Activated CD4-positive, CD25-positive, alpha-beta regulatory T cell treated with anti-CD3 and anti-CD28 coated beads, Interleukin-2, amount 50 U/mL, for 72 hours (primary cell): ENCODE results near the gene ANAPC4.

Source experiments
- DNase-seq: peaks from one replicate; pipeline ENCODE4 v3.0.0; 2021

ANAPC4 gene

DNA sequence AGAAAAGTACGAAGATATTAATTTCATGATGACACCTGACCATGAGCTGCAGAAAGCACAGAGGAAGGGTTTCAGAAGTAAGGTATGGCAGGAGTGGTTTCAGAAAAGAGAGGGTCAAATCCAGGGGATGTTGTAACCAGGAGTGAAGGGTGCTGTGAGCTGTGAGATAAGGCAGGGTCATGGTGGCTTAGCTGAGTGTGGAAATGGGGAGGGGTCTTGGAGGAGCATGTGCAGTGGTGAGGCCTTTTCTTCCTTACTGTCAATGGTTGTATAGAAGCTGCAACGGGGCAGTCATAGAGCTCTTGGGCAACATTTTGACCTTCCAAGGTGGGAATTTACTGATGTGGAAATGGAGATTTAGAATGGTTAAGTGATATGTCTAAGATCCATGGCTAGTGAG lies 2.5 kb downstream of the ANAPC4 start:
- DNase-seq = no peak

DNA sequence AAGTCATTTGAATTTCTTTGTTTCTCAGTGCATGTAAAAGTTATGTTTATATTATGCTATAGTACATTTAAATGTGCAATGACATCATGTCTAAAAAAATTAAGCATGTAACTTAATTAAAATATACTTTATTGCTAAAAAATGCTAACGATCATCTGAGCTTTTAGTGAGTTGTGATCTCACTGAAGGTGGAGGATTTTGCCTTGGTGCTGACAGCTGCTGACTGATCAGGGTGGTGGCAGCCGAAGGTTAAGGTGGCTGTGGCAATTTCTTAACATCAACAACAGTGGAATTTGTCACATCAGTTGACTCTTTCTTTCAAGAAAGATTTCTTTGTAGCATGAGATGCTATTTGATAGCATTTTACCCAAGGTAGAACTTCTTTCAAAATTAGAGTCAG lies 6.6 kb downstream of the ANAPC4 start:
- DNase-seq = no peak

DNA sequence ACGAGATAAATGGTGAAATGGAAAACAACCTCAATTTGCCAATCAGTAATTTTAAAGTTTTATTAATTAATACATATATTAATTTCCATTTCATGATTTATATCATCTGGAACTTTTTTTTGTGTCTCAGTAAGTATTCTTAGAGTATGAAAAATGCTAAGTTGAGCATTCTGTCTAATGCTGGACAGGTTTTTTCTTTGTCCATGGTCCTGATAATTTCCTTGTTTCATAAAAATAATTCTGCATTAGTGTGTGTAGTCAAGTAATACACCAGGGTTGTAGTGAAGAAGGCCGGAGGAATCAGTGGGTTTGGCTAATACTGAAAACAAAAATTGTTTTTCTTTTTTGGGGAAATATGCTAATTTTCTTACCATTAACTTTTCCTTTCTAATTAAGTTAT lies 9.9 kb downstream of the ANAPC4 start:
- DNase-seq = no peak

DNA sequence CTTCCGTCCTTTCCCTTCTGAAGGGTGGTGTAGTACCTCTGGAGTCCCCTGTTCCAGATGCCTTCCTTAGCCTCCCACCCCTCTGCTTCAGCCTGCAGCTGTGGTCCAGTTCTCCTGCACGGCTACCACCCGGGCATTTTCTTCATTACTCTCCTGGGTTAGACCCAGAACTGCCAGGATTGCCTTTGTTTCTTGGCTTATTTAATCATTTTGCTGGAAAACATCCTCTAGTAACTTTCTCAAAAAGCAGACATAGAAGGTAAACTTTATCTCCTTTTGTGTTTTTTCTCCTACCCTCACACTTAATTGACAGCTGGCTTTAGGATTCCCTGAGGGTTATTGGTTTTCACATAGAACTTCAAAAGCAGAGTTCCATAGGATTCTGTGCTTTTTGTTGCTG lies 20.2 kb downstream of the ANAPC4 start:
- DNase-seq = no peak

DNA sequence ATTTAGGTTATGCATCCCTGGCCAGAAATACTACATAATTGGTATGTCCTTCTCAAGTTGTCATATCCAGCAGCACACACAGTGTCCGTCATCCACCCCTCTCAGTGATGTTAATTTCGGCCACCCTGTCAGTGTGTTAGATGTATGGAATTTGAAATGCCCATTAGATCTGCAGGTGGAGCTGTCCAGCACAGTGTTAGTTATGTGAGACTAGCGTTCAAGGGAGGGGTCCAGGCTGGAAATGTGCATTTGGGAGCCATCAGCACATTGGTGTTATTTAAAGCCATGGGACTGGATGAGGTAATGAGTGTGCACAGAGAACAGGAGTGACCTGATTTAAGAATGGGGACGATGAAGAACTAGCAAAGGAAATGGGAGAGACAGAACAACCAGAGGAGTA lies 22.4 kb downstream of the ANAPC4 start:
- no peak for DNase-seq

DNA sequence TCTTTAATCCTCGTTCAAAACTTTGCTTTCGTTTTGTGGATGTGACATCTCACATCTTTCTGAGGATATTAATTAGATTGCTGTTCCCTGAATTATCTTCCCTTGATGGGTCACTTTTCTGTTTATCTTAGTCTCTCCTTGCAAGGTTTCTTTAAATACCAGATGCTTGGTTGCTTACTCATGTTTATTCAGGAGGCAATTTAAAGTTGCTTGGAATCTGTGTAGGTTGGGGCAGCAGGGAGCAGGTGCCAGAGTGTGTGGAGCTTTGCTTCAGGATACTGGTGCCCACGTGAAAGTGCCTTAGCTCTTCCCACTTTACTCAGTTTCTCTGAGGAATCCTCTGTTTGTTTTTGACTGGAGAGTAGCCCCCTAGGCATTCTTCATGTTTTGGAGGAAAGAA lies 24.0 kb downstream of the ANAPC4 start:
- DNase-seq = no peak

DNA sequence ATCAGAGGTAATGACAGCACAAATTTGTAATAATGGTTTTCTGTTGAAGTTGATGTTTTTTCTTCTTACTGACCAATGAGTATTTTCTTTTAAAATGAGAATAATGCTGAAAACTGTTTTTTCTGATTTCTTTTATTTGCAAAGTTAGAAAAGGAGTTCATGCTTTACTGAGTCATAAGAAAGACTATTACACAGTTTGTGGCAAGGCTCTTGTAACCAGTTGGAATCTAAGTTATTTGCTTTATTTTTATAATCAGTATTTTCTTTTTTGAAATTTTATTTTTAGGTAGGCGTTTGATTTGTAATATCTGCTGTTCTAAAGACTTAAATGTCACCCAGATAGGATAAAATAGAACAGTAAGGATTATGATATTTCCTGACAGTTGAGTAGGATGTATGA lies 25.5 kb downstream of the ANAPC4 start:
- DNase-seq = no peak

DNA sequence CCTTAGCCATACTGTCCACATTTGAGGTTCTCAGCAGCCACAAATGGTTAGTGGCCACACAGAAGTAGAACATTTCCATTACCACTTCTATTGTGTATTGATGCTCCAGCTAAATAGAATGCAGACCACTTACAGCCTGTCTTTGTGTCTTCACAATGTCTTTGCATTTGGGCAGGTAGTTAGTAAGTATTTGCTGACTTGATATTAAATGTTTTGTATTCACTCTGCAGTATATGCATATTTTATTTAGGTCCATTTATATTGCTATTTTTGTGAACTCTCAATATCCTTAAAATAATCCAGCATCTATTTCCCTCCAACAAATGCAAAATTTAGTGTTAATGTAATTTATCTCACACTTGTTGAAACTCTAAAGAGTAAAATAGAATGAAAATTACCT lies 26.6 kb downstream of the ANAPC4 start:
- DNase-seq = no peak

DNA sequence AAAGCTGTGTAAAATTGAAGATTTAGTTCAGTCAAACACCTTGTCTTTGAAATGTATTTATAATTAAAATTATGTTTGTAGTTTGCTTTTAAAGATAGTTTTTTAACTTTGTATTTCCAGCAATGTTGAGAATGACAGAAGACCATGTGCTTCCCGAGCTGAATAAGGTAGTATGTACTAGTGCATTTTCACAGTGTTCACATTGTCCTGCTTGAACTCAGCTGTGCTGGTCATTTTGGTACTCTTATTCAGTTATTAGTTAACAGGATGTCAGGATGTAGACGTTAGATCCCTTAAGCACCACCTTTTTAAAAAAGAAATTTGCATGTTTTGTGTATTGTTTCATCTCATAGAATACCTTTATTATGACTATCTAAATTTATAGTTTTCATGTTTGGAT lies 28.4 kb downstream of the ANAPC4 start:
- DNase-seq = no peak

DNA sequence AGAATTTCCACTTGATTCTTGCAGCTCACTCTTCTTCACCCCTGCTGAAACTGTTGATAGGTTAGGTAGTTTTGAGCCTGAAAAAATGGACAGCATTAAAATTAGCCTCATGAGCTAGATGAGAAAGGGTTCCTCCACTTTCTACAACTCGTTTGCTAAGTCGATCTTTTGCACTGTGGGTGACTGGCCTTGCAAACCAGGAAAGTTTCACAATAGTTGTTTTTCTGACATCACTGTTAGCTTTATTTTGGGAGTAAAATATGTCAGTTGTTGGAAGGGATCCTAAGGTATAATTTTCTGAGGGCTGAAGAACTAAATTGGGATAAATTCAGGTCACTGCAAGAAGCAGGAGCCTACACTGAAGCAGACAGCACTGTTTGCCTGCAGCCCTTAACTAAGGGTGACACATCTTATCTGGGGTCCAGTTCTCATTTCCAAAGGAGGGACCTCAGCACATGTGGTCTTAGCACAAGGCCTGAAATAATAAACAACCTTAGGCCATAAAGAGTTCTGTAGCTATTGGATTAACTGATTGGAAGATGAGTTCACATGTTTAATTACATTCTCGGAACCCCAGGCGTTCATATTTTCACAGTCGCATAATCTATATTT lies 29.1 kb downstream of the ANAPC4 start:
- no peak for DNase-seq

DNA sequence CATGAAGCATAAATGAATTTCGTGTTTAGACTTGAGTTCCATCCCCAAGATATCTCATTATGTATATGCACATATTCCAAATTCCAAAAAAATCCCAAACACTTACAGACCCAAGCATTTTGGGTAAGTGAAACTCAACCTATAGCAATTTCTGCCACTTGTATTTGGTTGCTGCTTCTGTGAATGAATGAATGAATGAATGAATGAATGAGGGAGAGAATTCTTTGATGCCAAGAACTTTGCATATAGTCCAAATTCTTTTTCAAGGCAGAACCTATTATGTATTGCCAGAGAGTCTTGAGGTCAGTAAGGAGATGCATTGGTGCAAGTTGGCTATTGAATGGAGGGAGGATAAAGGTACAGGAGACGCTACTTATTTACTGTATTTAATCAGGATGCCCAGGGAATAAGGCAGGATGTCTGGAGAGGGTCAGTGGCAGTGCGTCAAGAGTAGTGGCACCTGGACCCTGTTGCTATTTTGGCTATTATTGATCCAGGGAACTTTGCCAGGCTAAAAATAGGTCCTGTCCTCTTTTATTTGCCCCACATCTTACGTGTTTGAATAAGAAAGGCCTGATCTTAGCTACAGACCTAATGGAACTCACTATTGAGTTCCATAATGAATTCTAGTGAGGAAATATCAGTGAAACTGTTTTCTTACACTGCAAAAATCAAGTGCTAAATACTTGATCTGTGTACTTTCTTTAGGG lies 33.9 kb downstream of the ANAPC4 start:
- DNase-seq = no peak

DNA sequence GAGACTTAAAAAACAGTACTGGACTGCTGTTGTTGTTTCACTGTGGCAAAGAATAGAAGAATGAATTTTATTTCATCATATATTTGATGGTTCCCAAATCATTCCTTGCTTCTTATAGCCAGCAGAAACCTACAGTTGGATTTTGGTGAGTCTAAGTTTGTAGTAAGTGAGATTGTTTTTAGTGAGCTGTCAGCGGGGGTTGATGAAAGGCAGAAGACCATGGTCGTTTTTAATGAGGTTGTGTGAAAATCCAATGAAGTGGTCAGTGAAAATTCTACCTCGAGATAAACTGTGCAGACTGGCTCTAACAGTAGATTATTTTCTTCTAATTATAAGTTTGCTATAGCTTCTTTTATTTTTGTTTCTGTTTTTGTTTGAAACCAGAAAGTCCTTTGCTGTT lies 36.2 kb downstream of the ANAPC4 start:
- DNase-seq = no peak

DNA sequence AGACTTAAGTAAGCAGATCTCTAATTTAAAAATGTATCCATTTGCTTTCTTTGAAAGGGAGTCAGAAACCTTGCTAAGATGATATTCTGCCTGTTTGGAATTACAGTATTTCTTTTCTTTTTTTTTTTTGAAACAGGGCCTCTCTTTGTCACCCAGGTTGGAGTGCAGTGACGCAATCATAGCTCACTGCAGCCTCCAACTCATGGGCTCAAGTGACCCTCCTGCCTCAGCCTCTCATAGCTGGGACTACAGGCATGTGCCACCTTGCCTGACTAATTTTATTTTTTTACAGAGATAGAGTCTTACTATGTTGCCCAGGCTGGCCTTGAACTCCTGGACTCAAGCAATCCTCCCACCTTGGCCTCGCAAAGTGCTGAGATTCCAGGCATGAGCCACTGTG lies 40.0 kb downstream of the ANAPC4 start:
- no peak for DNase-seq

DNA sequence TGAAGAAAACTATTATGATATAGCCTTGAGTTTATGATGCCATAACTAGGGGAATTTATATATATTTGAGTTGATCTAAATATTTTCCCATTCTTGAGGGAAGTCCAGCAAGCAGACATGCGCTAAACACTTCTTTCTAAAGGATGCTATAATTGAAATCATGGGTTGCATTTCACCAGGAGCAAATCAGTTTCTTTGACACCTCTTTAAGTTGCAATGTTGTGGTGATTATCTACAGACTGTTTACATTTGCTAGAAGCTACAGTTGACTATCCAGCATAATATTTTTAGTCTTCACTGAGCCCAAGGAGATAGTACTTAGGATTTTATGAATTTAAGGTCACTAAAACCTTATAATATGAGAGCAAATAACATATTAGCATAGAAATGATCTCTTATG lies 43.9 kb downstream of the ANAPC4 start:
- DNase-seq = no peak

DNA sequence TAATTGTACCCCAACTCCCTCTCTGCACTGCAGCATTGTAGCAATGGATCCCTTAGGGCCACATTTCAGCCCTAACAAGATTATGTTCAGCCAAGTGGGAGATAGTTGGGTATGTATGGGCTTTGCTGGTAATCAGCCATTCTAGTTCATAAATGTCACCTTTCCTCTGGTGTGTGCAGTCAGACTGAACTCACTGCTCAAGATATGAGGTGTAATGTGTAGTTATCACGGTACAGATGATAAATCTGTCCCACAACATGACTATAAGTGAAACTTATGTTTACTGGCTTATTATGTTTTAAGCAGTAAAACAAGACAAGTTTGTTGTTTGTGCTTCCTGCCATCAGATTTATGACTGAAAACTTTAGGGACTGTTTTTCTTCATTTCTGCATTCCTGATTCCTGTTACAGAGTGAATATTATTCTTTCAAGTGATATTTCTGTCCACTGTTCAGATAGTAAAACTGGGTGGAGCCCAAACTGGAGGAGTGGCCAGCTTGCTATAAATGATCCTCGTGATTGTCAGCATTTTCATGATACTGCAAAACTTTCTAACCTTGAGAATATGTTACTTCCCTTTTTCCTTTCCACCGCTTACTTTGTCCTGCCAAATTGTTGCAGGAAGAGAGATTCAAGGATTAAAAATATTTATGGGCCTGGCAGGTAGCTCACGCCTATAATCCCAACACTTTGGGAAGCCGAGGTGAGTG lies 44.9 kb downstream of the ANAPC4 start:
- no peak for DNase-seq

DNA sequence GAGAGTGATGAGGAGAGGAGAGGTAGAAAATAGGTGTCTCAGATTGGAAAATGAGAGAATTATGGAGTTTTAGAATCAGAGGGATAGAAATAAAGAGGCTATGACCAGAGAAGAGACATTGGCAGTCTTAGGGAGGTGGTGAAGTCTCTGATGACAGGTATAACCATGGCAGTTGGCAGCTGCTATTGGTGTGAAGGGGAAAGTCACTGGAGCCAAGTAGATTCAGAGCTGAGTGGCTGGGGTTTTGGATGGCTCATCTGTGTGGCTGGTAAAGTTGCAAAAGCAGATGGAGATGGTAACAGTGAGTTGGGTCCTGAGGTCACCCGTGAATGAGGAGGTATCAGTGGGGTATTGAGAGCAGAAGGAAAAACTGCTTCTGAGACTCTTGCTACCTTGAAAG lies 46.5 kb downstream of the ANAPC4 start:
- no peak for DNase-seq

DNA sequence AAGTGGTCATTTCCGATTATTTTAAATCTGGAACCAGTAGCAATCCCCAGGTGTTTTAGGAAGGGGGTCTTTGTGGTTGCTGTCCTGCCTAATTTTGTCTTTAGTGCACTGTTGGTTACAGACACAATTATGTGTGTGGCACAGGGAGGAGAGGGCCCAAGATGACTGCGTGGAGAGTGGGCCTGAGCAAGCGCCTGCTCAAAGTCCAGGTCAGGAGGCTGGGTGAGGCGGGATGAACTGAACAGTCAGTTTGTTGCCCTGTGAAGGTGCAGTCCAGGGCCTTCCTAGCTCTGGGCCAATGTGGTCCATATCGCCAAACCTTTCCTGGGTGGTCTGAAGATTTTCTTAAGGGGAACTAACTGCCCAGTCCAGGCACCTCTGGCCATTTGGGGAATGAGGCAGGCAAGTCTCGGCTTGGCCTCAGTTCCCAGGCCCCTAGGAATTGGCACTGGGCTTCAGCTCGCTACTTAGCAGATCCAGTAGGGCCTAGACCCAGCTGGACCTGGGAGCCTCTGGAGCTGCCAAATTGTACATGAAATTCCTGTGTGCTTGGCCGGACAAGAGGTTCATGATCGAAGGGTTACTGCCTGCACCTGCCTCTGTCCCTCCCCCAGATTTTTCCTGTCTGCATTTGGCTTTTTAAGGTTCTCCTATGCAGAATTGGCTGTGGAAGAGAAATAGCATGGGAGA lies 47.6 kb downstream of the ANAPC4 start:
- no peak for DNase-seq

DNA sequence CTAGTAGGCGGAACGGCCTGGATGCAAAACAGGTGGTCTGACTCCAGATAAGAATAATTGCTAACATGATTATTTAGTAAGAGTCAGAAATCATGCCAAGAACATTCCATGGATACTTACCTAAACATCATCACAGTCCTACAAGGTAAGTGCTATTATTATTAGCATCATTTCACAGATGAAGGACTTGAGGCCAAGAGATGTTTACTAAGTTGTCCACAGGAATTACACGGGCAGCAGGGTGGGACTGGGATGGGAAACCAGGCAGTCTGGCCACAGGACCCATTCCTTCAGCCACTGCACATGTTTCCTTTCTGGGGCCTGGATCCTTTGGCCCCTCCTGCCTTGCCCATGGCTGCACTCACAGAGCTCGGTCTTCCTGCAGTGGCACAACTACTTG lies 48.3 kb downstream of the ANAPC4 start:
- no peak for DNase-seq

DNA sequence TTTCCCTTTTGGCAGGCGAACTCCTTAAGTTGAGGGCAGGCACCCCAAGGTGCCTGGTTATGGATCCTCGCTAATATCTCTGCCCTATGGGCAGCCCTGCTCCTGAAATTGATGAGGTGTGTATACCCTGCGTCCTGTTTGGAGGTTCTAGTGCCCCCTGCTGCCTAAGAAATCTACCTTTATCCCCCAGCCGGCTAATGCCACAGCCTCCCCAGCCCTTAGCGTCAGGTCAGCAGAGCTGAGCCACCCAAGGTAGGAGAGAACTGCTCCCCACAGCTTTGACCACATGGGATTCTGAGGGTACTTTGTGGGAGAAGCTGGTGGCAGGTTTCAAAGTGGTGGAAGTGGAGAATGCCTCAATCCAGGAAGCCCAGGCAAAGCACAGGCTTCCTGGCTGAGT lies 50.8 kb downstream of the ANAPC4 start:
- DNase-seq = no peak

DNA sequence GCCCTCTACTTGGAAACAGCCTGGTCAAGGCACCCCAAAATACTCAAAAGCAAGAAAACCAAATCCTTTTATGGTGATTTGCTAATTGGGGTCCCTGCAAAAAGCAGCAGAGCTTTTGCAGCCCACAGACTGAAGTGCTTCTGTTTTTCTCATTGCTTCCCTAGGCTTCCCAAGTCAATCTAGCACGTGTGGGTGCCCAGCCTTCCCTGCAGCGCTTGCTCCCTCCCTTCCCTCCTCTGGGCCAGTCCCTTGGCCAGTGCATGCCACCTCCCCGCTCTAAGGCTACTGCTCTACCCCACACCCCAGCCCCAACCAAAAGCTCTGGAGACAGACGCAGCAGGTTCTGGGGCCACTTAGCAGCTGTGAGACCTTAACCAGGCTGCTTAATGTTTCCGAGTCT lies 53.6 kb downstream of the ANAPC4 start:
- DNase-seq = no peak

DNA sequence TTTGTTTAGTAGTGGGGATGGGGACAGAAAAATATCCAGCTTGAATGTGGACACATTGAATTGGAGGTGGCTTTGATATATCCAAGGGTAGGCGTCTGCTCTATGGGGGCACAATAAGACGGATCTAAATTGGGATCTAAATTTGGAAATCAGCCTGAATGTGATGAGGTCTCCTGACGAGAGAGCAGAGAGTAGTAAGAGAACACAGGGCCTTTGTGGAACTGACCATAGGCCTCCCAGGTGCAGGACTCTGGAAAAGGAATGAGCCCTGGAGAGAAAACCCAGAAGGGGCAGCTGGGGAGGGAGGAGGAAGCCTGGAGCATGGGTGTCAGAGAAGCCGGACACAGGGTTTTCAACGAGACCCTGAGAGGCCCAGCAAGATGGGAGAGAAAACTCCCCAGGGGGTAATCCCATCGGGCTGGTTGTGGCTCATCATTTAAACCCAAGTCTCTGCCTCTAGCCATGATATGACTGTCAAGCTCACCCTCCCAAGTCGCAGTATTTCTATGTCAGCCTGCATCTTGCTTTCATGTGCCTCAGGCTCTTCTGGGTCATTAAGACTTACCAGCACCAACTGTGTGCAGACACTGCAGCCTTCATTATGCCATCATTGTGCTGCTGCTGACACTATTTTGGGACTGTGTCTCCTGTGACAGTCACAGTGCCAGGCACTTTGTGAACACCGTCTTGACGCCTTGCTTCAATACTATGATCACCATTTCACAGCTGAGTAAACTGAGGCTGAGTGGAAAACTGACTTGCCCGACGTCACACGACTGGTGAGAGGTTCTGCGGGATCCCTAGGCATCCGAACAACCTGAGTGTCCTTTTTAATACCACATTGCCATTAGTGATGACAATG lies 57.1 kb downstream of the ANAPC4 start:
- no peak for DNase-seq

DNA sequence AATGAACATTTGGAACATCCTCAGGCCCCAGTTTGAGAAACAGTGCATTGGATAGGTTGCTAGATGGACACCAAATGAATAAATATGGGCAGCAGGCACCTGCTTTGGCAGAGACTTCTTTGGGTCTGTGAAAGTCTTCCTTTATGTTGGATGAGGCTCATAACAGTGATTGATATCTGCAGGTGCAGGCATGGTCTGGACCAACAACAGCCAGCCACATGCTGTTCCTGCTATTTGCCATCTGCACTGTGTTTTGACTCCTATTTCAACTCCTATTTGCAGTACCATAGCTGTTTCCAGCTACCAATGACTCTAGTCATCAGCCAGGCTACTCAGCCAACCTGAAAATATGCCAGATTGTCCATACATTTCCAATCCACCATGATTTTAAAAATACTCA lies 60.9 kb downstream of the ANAPC4 start:
- no peak for DNase-seq

DNA sequence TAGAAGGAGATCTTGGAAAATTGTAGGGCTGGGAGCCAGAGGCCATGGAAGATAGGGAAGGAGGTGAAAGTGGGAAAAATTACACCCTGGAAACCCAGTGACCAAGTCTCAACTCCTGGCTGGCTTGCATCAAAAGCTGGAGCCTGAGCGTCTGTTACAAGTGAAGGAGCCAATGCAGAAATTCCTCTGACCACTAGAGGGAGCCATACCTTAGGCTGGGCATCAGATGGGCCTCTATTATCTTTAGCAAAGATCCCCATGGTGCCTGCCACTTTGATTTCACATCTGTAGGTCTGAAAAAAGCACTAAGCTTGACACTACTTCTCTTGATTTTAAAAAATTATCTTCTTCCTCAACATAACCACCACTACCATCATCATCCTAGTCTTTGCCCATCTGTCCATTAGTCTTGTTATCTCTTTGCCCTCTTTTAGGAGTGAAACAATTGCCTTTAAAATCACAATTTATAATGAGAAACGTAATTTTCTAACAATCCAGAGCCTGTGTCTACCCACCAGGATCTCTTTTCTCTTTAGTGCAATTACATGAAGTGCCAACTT lies 62.9 kb downstream of the ANAPC4 start:
- DNase-seq = peak; percentile 39
